NOMO-1 (cell line): ENCODE data around the gene DSCAML1.
"Not testable (repeated sequence)": the region's sequence is repeated elsewhere in the genome, so short reads cannot be mapped to it uniquely, and the experiment has no call there.

Experiments used
- DNase-seq, 2 experiments: peaks; one replicate each; lab custom pipeline; 2025; ENCODE audit not compliant: unreplicated experiment in 2 of 2; lab: John Stamatoyannopoulos, UW

DSCAML1 gene

GRCh38 chr11:117419482-117420142 lies 377.4 kb downstream of the DSCAML1 start:
- DNase-seq = no peak

GRCh38 chr11:117418737-117419481 lies 378.1 kb downstream of the DSCAML1 start:
- DNase-seq = no peak

- DNase-seq = no peak
Observed at GRCh38 chr11:117417856-117418255, 379.2 kb downstream of the DSCAML1 start.

DNA sequence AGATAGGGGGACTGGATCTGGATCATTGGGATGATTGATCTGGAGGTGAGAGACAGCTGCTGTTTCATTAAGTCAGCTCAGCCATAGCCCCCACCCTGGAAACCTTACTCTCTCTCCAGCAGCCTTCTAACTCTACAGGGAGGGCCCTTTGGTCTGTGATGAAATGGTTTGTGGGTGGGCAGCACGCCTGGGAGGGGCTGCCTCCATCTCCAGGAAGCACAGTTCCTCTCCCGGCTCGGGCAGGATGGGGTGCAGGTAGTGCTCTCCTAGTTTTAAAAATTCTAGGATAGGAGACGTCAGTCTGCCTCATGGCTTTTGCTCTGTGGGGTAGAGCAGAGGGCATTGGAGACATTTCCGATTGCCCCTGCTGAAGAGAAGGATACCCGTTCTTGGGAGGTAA lies 379.7 kb downstream of the DSCAML1 start:
- no peak for DNase-seq

- DNase-seq = no peak
Observed at GRCh38 chr11:117415358-117415896, 381.6 kb downstream of the DSCAML1 start.

DNA sequence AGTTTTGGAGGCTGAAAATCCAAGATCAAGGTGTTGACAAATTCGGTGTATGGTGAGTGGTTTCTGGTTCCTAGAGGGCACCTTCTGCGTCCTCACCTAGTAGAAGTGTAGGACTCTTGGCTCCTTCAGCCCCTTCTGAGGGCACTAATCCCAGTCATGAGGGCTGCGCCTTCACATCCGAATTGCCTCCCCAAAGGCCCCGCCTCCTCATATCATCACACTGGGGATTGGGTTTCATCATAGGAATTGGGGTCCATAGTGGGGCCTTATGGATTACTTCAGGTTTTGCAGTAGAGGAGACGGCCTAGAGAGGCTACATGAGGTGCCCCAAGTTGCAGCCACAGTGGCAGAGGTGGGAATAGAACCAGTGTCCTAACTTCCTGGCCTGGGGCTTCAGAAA lies 382.3 kb downstream of the DSCAML1 start:
- no peak for DNase-seq

DNA sequence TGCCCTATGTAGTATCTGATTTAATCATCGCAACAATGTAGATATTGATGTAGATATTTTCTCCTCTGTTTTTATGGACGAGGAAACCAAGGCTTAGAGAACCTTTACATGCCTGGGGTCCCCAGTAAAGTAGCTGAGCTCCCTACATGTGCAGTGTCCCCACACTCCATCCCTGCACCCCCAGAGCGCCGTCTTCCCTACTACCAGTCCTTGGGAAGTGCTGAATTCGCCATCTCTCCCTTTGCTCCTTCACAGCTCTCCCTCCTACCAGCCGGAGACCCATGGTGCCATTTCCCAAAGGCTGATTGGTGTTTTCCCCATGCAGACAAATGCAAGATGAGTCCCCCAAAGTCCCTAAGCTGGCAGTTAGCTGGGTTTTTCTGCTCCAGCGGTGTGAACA lies 383.4 kb downstream of the DSCAML1 start:
- no peak for DNase-seq

DNA sequence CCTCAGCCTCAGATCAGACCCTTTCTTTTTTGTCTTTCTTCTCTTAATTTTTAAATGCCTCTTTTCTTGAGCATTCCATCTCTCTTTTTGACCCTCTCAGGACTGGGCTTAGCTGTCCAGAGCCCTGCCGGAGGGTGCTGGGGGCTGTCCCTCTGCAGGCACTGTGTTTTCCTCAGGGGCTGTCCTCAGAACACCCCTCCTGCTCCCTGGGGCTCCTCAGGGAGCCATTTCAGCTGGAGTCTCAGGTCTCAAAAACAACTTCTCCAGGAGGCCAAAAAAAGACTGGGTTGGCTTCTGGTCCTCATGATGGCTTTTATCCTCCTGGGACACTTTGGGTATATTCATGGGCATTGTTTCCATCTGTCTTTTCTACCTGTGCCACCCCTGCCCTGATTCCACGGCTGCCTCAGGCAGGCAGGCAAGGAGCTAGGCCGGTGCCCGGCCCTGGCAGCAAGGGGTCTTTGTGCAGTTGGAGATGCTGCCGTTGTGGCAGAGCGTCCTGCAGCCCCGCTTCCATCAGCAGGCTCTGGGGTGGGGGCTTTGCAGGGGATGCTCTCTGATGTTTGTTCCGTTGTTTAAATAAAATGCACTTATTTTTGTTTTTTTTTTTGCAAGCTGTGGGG lies 384.3 kb downstream of the DSCAML1 start:
- DNase-seq = no peak

DNA sequence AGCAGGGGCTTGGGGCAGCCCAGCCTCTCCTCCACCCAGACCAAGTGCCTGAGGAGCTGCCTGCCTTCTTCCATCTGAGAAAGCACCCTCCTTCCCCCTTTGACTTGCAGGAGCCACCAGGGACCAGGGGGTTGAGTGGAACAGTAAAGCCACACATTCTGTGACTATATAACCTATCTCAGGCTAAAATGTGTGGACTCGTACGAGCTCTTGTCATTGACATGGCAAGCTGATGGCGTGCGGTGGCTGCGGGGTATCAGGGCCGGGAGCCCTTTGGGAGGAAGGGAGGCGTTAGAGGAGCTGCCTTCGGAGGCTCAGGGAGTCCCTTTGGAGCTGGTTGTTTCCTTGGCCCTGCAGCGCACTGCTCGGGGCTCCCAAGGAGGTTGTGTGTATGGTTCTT lies 384.8 kb downstream of the DSCAML1 start:
- no peak for DNase-seq

- DNase-seq = no peak
Observed at GRCh38 chr11:117411736-117412135, 385.3 kb downstream of the DSCAML1 start.

DNA sequence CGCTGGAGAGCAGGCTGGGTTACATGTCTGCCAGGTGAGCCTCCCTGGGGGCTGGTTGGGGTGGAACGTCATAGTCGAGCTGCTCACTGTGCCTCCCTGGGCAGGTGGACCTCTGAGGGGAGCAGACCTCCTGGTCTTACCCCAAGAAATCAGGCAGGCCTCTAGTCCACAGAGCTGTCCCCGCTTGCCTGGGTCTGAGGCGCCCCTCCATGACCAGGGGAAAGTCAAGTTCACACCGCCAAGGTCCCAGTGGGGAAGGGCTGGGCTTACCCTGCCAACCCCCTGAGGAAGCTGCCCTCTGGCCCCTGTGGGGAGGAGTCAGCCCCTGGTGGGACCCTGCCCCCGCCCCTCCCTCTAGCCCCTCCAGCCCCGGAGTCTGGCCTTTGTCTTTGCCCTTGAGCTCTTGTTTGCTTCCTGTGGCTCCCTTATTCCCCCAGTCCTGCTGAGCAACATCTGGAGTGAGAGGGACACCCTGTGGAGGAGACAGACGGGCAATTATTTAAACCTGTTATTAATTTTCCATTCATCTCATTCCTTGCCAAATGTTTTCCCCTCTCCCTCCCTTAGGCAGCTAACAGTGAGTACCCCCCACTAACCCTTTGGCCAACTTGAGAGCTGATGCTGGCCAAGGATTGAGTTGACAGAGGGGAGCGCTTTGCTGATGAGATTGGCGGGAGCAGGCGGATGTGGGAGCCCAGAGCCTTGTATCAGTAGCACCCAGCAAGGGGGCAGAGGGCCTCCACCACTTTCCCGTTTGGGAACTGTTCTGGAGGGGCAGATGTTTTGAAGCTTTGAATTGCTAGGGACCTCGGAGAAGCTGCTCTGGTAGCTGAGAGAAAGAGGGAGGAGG lies 385.9 kb downstream of the DSCAML1 start:
- no peak for DNase-seq

- no peak for DNase-seq
Observed at GRCh38 chr11:117410238-117410637, 386.8 kb downstream of the DSCAML1 start.

GRCh38 chr11:117409511-117409910 lies 387.5 kb downstream of the DSCAML1 start:
- DNase-seq = no peak

DNA sequence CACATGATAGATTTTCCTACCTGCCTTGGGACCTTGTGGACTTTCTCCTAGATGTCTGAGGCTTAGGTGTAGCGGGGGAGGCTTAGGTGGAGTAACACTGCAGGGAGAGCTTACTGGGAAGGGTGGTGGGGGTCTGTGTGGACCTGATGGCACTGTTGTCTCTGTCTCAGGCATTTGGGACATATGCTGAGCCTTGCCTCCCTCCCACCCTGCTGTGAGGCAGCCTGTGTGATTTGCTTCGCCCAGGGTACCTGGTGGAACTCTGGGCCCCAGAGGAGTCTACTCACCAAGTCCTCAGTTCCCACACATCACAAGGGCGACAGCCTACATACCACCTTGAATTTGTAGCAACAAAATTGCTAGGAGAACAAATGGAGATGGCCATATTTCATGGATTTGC lies 388.7 kb downstream of the DSCAML1 start:
- no peak for DNase-seq

GRCh38 chr11:117407016-117407415 lies 390.0 kb downstream of the DSCAML1 start:
- DNase-seq = no peak

GRCh38 chr11:117405898-117406297 lies 391.1 kb downstream of the DSCAML1 start:
- not testable (repeated sequence) for DNase-seq

DNA sequence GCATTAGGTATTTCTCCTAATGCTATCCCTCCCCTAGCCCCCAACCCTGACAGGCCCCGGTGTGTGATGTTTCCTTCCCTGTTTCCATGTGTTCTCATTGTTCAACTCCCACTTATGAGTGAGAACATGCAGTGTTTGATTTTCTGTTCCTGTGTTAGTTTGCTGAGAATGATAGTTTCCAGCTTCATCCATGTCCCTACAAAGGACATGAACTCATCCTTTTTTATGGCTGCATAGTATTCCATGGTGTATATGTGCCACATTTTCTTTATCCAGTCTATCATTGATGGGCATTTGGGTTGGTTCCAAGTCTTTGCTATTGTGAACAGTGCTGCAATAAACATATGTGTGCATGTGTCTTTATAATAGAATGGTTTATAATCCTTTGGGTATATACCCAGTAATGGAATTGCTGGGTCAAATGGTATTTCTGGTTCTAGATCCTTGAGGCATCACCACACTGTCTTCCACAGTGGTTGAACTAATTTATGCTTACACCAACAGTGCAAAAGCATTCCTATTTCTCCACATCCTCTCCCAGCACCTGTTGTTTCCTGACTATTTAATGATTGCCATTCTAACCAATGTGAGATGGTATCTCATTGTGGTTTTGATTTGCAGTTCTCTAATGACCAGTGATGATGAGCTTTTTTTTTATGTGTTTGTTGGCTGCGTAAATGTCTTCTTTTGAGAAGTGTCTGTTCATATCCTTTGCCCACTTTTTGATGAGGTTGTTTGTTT lies 397.7 kb downstream of the DSCAML1 start:
- not testable (repeated sequence) for DNase-seq

DNA sequence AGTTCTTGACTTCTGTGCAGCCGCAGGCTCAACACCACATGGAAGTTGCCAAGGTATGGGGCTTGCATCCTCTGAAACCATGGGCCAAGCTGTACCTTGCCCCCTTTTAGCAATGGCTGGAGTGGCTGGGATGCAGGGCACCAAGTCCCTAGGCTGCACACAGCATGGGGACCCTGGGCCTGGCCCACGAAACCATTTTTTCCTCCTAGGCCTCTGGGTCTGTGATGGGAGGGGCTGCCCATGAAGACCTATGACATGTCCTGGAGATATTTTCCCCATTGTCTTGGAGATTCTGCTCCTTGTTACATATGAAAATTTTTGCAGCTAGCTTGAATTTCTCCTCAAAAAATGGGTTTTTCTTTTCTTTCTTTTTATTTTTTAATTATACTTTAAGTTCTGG lies 398.4 kb downstream of the DSCAML1 start:
- not testable (repeated sequence) for DNase-seq

DNA sequence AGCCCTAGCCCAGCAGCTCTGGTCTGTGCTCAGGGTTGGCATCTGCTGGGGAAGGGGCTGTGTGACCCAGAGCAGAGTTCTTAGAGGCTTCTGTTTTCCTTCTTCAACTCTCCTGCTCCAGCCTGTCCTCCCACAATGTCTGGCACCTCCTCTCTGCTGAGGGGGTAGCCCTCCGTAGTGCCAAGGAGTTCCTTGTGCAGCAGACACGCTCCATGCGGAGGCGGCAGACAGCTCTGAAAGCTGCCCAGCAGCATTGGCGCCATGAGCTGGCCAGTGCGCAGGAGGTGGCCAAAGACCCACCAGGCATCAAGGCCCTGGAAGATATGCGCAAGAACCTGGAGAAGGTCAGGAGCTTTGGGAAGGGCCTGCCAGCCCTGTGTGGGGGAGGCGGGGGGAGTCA lies 400.0 kb downstream of the DSCAML1 start:
- DNase-seq = no peak

GRCh38 chr11:117395476-117395875 lies 401.5 kb downstream of the DSCAML1 start:
- DNase-seq = no peak
